ENCODE measurements around the gene CLIP2.

Gene CLIP2

GRCh38 chr7:74290981-74291441 lies 1.8 kb downstream of the CLIP2 start:
- no peak for TF ChIP-seq CTCF (IDR thresholded peaks at IDR 0.05; ENCODE audit: control insufficient read depth, insufficient read depth, low read depth, low read length, missing control alignments)
- peak overlapping the region; percentile 88 for H3K4me3 ChIP-seq (ENCODE audit: control insufficient read depth, low read depth, low read length)
- no peak for DNase-seq (ENCODE audit: low read depth)

- no peak overlapping the region for H3K4me3 ChIP-seq (ENCODE audit: control insufficient read depth, low read depth, low read length)
- TF ChIP-seq CTCF (IDR thresholded peaks at IDR 0.05; ENCODE audit: control insufficient read depth, insufficient read depth, low read depth, low read length, missing control alignments) = no peak
- DNase-seq (ENCODE audit: low read depth) = no peak
Observed at GRCh38 chr7:74291535-74291934, 2.3 kb downstream of the CLIP2 start.

GRCh38 chr7:74292757-74293576 lies 3.8 kb downstream of the CLIP2 start:
- DNase-seq (ENCODE audit: low read depth) = no peak
- H3K4me3 ChIP-seq (ENCODE audit: control insufficient read depth, low read depth, low read length) = no peak overlapping the region
- TF ChIP-seq CTCF (IDR thresholded peaks at IDR 0.05; ENCODE audit: control insufficient read depth, insufficient read depth, low read depth, low read length, missing control alignments) = no peak

GRCh38 chr7:74293577-74293908 lies 4.3 kb downstream of the CLIP2 start:
- no peak for DNase-seq (ENCODE audit: low read depth)
- H3K4me3 ChIP-seq (ENCODE audit: control insufficient read depth, low read depth, low read length) = no peak overlapping the region
- TF ChIP-seq CTCF (IDR thresholded peaks at IDR 0.05; ENCODE audit: control insufficient read depth, insufficient read depth, low read depth, low read length, missing control alignments) = no peak

- no peak for DNase-seq (ENCODE audit: low read depth)
- TF ChIP-seq CTCF (IDR thresholded peaks at IDR 0.05; ENCODE audit: control insufficient read depth, insufficient read depth, low read depth, low read length, missing control alignments) = no peak
- H3K4me3 ChIP-seq (ENCODE audit: control insufficient read depth, low read depth, low read length) = no peak overlapping the region
Observed at GRCh38 chr7:74294191-74294998, 5.2 kb downstream of the CLIP2 start.

GRCh38 chr7:74297516-74298233 lies 8.5 kb downstream of the CLIP2 start:
- DNase-seq (ENCODE audit: low read depth) = no peak
- no peak for TF ChIP-seq CTCF (IDR thresholded peaks at IDR 0.05; ENCODE audit: control insufficient read depth, insufficient read depth, low read depth, low read length, missing control alignments)
- no peak overlapping the region for H3K4me3 ChIP-seq (ENCODE audit: control insufficient read depth, low read depth, low read length)

Data from AG09309 (cell line).